Hepatocyte (in vitro differentiated cells): ENCODE results near the gene SNTB2.

ENCODE experiments used
- CTCF ChIP-seq: fragments of 200-600 bp; sonication (generic); IDR thresholded peaks from 2 replicates; pipeline ENCODE4 v1.5.1; 2016; ENCODE audit warnings: antibody characterized with exemption, mild to moderate bottlenecking; ENCODE audit not compliant: poor library complexity
- EZH2phosphoT487 ChIP-seq: fragments of 200-600 bp; sonication (generic); IDR thresholded peaks from one replicate; pipeline ENCODE4 v1.6.1; 2018; ENCODE audit warnings: antibody characterized with exemption, mild to moderate bottlenecking, low read depth, moderate library complexity; ENCODE audit not compliant: unreplicated experiment, severe bottlenecking

- TF ChIP-seq CTCF (no peak), EZH2phosphoT487 (no peak)
Measured at GRCh38 chr16:69348222-69348621, 161.3 kb downstream of the SNTB2 start.
